Transverse colon (tissue), 4 donors: ENCODE measurements around the gene GALNT1.

Source experiments
- CTCF ChIP-seq, 5 experiments: fragments of 200-600 bp in 3 of 5; fragments of 450-650 bp in 2 of 5; sonication (generic) in 3 of 5; IDR thresholded peaks; 1 replicate in 2 of 5; 2 replicates in 3 of 5; pipeline ENCODE4 v1.5.1; 2016 to 2017; ENCODE audit warnings: antibody characterized with exemption in 5 of 5, inconsistent platforms in 3 of 5, mild to moderate bottlenecking in 2 of 5, moderate library complexity in 1 of 5
- POLR2A ChIP-seq: fragments of 450-650 bp; IDR thresholded peaks from one replicate; pipeline ENCODE4 v1.6.1; 2016; ENCODE audit warnings: antibody characterized with exemption, mild to moderate bottlenecking, moderate library complexity
- POLR2AphosphoS5 ChIP-seq, 3 donors: sonication (generic); formaldehyde crosslinking; IDR thresholded peaks; one replicate each; pipeline ENCODE4 v1.6.1; 2016; ENCODE audit warnings: antibody characterized with exemption in 3 of 3

DNA sequence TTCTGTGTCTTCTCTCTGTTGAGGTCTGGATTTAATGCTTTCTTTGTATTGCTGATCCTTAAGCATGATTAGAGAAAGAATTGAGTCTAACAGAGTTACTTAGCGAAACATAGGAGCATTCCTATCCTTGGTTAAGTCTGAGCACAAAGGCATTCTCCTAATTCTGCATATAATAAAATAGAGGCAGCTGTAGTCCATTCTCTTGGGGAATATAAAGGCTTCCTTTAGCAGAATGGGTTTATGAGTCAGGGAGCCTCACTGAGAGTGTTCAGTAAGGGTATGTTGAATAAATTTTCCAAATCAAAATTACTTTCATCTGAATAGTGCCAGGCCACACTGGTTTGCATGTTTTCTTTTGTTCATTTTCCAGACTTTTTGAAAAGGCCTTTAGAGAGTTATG lies 101.5 kb downstream of the GALNT1 start:
- TF ChIP-seq CTCF (IDR thresholded peaks at IDR 0.05) (no peak), POLR2AphosphoS5 (IDR thresholded peaks at IDR 0.05) (no peak), POLR2A (no peak)
